ENCODE measurements around the gene CHST4.
"Not testable (repeated sequence)": the region's sequence is repeated elsewhere in the genome, so short reads cannot be mapped to it uniquely, and the experiment has no call there.

The CHST4 gene

GRCh38 chr16:71524566-71525553, 1.4 kb upstream of the CHST4 start:
- no peak for DNase-seq

GRCh38 chr16:71528257-71528656, 2.0 kb downstream of the CHST4 start:
- DNase-seq: no peak

GRCh38 chr16:71528863-71529262, 2.6 kb downstream of the CHST4 start:
- DNase-seq: no peak

- no peak for DNase-seq
Observed at GRCh38 chr16:71532366-71532765, 6.1 kb downstream of the CHST4 start.

- no peak for DNase-seq
Observed at GRCh38 chr16:71536752-71537499, 10.7 kb downstream of the CHST4 start.

- peak; percentile 20 for DNase-seq
Observed at GRCh38 chr16:71537643-71538042, 11.4 kb downstream of the CHST4 start.

GRCh38 chr16:71542377-71542776, 16.2 kb downstream of the CHST4 start:
- DNase-seq: no peak

- no peak for DNase-seq
Observed at GRCh38 chr16:71547168-71547567, 20.9 kb downstream of the CHST4 start.

- DNase-seq: no peak
Observed at GRCh38 chr16:71552698-71553503, 26.7 kb downstream of the CHST4 start.

- no peak for DNase-seq
Observed at GRCh38 chr16:71555230-71555891, 29.1 kb downstream of the CHST4 start.

- DNase-seq: no peak
Observed at GRCh38 chr16:71557299-71557698, 31.1 kb downstream of the CHST4 start.

- DNase-seq: no peak
Observed at GRCh38 chr16:71557954-71558582, 31.8 kb downstream of the CHST4 start.

- no peak for DNase-seq
Observed at GRCh38 chr16:71559855-71560254, 33.6 kb downstream of the CHST4 start.

GRCh38 chr16:71561886-71562285, 35.7 kb downstream of the CHST4 start:
- DNase-seq: not testable (repeated sequence)

- DNase-seq: no peak
Observed at GRCh38 chr16:71562552-71562951, 36.3 kb downstream of the CHST4 start.

GRCh38 chr16:71564335-71564967, 38.2 kb downstream of the CHST4 start:
- DNase-seq: no peak

- no peak for DNase-seq
Observed at GRCh38 chr16:71565812-71566700, 39.8 kb downstream of the CHST4 start.

GRCh38 chr16:71567931-71568330, 41.7 kb downstream of the CHST4 start:
- DNase-seq: no peak

- no peak for DNase-seq
Observed at GRCh38 chr16:71568551-71568950, 42.3 kb downstream of the CHST4 start.

GRCh38 chr16:71569621-71570020, 43.4 kb downstream of the CHST4 start:
- DNase-seq: no peak
